GM23338 (cell line): ENCODE results near the gene DNAH17. TPM values are rescaled to one million over a fixed set of nuclear protein-coding genes. Genes with fewer than 3 reads are reported as not detected.

ENCODE experiments used
- ATAC-seq: fragments of 200-7000 bp; cut with Tn5 transposase; 3 replicates; pipeline ENCODE4 v1.9.1; 2020
- DNase-seq: peaks from one replicate; pipeline ENCODE4 v3.0.0-alpha.2; 2015; ENCODE audit warnings: low spot score
- H2AFZ ChIP-seq: fragments of 200-600 bp; sonication (generic); 2 replicates; pipeline ENCODE4 v1.8.0; 2016; ENCODE audit warnings: antibody characterized with exemption, mild to moderate bottlenecking, moderate library complexity
- H3F3A ChIP-seq: fragments of 200-600 bp; sonication (generic); replicated peaks from 2 replicates; pipeline ENCODE4 v1.8.0; 2017; ENCODE audit warnings: antibody characterized with exemption, mixed run types, low read depth
- H3K27ac ChIP-seq: fragments of 200-600 bp; sonication (generic); 2 replicates; pipeline ENCODE4 v1.6.1; 2016; ENCODE audit warnings: low read depth
- H3K27me3 ChIP-seq: fragments of 200-600 bp; sonication (generic); 2 replicates; pipeline ENCODE4 v1.8.0; 2016; ENCODE audit warnings: mild to moderate bottlenecking, mixed run types, moderate library complexity; ENCODE audit not compliant: insufficient read depth
- H3K36me3 ChIP-seq: fragments of 200-600 bp; sonication (generic); 2 replicates; pipeline ENCODE4 v1.8.0; 2016; ENCODE audit warnings: mild to moderate bottlenecking; ENCODE audit not compliant: insufficient read depth
- H3K4me1 ChIP-seq: fragments of 200-600 bp; sonication (generic); 2 replicates; pipeline ENCODE4 v1.8.0; 2016; ENCODE audit warnings: mild to moderate bottlenecking, moderate library complexity; ENCODE audit not compliant: insufficient read depth
- H3K4me2 ChIP-seq: fragments of 200-600 bp; sonication (generic); 2 replicates; pipeline ENCODE4 v1.7.1; 2017; ENCODE audit warnings: mixed run types
- H3K4me3 ChIP-seq: fragments of 200-600 bp; sonication (generic); 2 replicates; pipeline ENCODE4 v1.6.1; 2016; ENCODE audit warnings: mixed run types
- H3K79me2 ChIP-seq: fragments of 200-600 bp; sonication (generic); replicated peaks from 2 replicates; pipeline ENCODE4 v1.8.0; 2017; ENCODE audit warnings: mild to moderate bottlenecking; ENCODE audit not compliant: insufficient read depth
- H3K9me2 ChIP-seq: fragments of 200-600 bp; sonication (generic); 2 replicates; pipeline ENCODE4 v1.8.0; 2017; ENCODE audit not compliant: insufficient read depth
- H4K20me1 ChIP-seq: fragments of 200-600 bp; sonication (generic); replicated peaks from 2 replicates; pipeline ENCODE4 v1.8.0; 2017; ENCODE audit warnings: mild to moderate bottlenecking; ENCODE audit not compliant: insufficient read depth
- H3K27ac Mint-ChIP-seq: 2 replicates; pipeline ENCODE4 v1.8.0; 2020; ENCODE audit warnings: inconsistent platforms, mild to moderate bottlenecking, moderate library complexity, mixed read lengths
- H3K27me3 Mint-ChIP-seq: 3 replicates; pipeline ENCODE4 v1.8.0; 2022; ENCODE audit warnings: low read depth, mild to moderate bottlenecking, moderate library complexity, mixed read lengths, inconsistent platforms; ENCODE audit not compliant: insufficient read depth, poor library complexity
- H3K36me3 Mint-ChIP-seq: 3 replicates; pipeline ENCODE4 v1.8.0; 2021; ENCODE audit warnings: low read depth, mild to moderate bottlenecking, inconsistent platforms, moderate library complexity, mixed read lengths
- H3K4me1 Mint-ChIP-seq: 3 replicates; pipeline ENCODE4 v1.8.0; 2020; ENCODE audit warnings: mild to moderate bottlenecking, inconsistent platforms, mixed read lengths
- H3K4me3 Mint-ChIP-seq: 3 replicates; pipeline ENCODE4 v1.8.0; 2021; ENCODE audit warnings: moderate library complexity, mild to moderate bottlenecking, inconsistent platforms, mixed read lengths
- H3K9me3 Mint-ChIP-seq: 3 replicates; pipeline ENCODE4 v1.8.0; 2020; ENCODE audit warnings: moderate library complexity, mild to moderate bottlenecking, inconsistent platforms, mixed read lengths
- CREB1 ChIP-seq: fragments of 250-450 bp; sonication (Bioruptor Pico); IDR thresholded peaks from 2 replicates; pipeline ENCODE4 v1.5.0; 2020; ENCODE audit warnings: low read depth, mild to moderate bottlenecking, moderate library complexity
- EZH2 ChIP-seq: fragments of 200-600 bp; sonication (generic); IDR thresholded peaks from one replicate; pipeline ENCODE4 v1.8.0; 2017; ENCODE audit warnings: antibody characterized with exemption, mild to moderate bottlenecking, low read depth; ENCODE audit not compliant: unreplicated experiment
- EZH2phosphoT487 ChIP-seq: fragments of 200-600 bp; sonication (generic); IDR thresholded peaks from one replicate; pipeline ENCODE4 v1.8.1; 2018; ENCODE audit warnings: antibody characterized with exemption; ENCODE audit not compliant: unreplicated experiment
- JUNB ChIP-seq: IDR thresholded peaks from one replicate; pipeline ENCODE4 v1.6.1; 2016; ENCODE audit warnings: antibody characterized with exemption; ENCODE audit not compliant: unreplicated experiment
- NANOG ChIP-seq: IDR thresholded peaks from 2 replicates; pipeline ENCODE4 v1.6.1; 2016; ENCODE audit warnings: antibody characterized with exemption, borderline replicate concordance
- POLR2AphosphoS5 ChIP-seq: IDR thresholded peaks from 2 replicates; pipeline ENCODE4 v1.6.1; 2016; ENCODE audit warnings: antibody characterized with exemption, low read depth
- STAT1 ChIP-seq: IDR thresholded peaks from one replicate; pipeline ENCODE4 v1.6.1; 2016; ENCODE audit warnings: antibody characterized with exemption; ENCODE audit not compliant: unreplicated experiment
- ZNF114 ChIP-seq: fragments of 250-450 bp; sonication (Bioruptor Pico); IDR thresholded peaks from 2 replicates; pipeline ENCODE4 v1.5.0; 2020; ENCODE audit warnings: mild to moderate bottlenecking, moderate library complexity
- ZNF331 ChIP-seq: fragments of 250-450 bp; sonication (Bioruptor Pico); IDR thresholded peaks from 2 replicates; pipeline ENCODE4 v1.5.0; 2020; ENCODE audit warnings: low read depth, mild to moderate bottlenecking, moderate library complexity
- polyA plus RNA-seq: library from polyadenylated mRNA; unstranded; fragments of >200 nt; fragmentation: Nextera tagmentation; extraction: Ambion mirVana; gene quantifications from 2 replicates; pipeline ENCODE4 v1.2.1, GENCODE V29; 2016
- total RNA-seq: library from RNA; depleted of rRNA; stranded (reverse); fragments of >200 nt; shearing (Covaris generic); gene quantifications from 2 replicates; pipeline ENCODE4 v1.2.3, GENCODE V29; 2014
- TF ChIP-seq, protein P1 (sequence below): IDR thresholded peaks from 2 replicates; pipeline ENCODE4 v1.6.1; 2016; ENCODE audit warnings: antibody characterized with exemption
- TF ChIP-seq, protein P2 (sequence below): fragments of 250-450 bp; sonication (Bioruptor Pico); IDR thresholded peaks from 2 replicates; pipeline ENCODE4 v1.5.0; 2020; ENCODE audit warnings: mild to moderate bottlenecking, moderate library complexity
- TF ChIP-seq, protein P3 (sequence below), 2 experiments: fragments of 200-600 bp in 1 of 2; sonication (generic) in 1 of 2; conservative IDR thresholded peaks; 2 replicates each; pipeline versions ENCODE4 v1.5.1 to v1.6.1; 2016 to 2017; ENCODE audit warnings: antibody characterized with exemption in 2 of 2, low read depth in 2 of 2, mild to moderate bottlenecking in 2 of 2, moderate library complexity in 1 of 2
- TF ChIP-seq, protein P4 (sequence below): IDR thresholded peaks from one replicate; pipeline ENCODE4 v1.6.1; 2018; ENCODE audit warnings: antibody characterized with exemption; ENCODE audit not compliant: unreplicated experiment

Gene DNAH17
- total and polyA plus RNA-seq, 2 experiments from 2014 or later: 0.59 to 2.0 TPM

DNA sequence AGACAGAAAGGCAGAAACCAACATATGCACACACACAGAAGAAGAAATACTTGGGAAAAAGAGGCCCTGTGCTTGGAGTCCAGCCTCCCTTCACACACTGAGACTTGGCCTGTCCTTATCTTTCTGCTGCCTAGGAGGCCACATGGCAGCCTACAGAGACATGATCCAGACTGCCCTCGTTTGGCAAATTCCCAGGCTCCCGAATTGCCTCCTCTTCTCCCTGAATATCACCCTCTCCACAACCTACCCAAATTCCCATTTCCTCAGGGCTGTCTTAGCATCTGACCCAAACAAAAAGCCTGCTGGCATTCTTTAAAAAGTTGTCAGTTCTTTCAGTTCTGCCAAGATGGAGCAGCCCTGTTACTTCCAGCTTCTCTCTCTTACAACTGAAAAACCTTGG is 59.8 kb downstream of the DNAH17 start:
- no peak overlapping the region for H2AFZ ChIP-seq
- TF ChIP-seq CREB1 (CRISPR knock-in tag): no peak
- no peak for TF ChIP-seq JUNB
- TF ChIP-seq POLR2AphosphoS5: no peak
- TF ChIP-seq, protein P1, sequence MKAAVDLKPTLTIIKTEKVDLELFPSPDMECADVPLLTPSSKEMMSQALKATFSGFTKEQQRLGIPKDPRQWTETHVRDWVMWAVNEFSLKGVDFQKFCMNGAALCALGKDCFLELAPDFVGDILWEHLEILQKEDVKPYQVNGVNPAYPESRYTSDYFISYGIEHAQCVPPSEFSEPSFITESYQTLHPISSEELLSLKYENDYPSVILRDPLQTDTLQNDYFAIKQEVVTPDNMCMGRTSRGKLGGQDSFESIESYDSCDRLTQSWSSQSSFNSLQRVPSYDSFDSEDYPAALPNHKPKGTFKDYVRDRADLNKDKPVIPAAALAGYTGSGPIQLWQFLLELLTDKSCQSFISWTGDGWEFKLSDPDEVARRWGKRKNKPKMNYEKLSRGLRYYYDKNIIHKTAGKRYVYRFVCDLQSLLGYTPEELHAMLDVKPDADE: no peak
- TF ChIP-seq NANOG: no peak
- no peak for TF ChIP-seq ZNF331 (CRISPR knock-in tag)
- TF ChIP-seq, protein P2, sequence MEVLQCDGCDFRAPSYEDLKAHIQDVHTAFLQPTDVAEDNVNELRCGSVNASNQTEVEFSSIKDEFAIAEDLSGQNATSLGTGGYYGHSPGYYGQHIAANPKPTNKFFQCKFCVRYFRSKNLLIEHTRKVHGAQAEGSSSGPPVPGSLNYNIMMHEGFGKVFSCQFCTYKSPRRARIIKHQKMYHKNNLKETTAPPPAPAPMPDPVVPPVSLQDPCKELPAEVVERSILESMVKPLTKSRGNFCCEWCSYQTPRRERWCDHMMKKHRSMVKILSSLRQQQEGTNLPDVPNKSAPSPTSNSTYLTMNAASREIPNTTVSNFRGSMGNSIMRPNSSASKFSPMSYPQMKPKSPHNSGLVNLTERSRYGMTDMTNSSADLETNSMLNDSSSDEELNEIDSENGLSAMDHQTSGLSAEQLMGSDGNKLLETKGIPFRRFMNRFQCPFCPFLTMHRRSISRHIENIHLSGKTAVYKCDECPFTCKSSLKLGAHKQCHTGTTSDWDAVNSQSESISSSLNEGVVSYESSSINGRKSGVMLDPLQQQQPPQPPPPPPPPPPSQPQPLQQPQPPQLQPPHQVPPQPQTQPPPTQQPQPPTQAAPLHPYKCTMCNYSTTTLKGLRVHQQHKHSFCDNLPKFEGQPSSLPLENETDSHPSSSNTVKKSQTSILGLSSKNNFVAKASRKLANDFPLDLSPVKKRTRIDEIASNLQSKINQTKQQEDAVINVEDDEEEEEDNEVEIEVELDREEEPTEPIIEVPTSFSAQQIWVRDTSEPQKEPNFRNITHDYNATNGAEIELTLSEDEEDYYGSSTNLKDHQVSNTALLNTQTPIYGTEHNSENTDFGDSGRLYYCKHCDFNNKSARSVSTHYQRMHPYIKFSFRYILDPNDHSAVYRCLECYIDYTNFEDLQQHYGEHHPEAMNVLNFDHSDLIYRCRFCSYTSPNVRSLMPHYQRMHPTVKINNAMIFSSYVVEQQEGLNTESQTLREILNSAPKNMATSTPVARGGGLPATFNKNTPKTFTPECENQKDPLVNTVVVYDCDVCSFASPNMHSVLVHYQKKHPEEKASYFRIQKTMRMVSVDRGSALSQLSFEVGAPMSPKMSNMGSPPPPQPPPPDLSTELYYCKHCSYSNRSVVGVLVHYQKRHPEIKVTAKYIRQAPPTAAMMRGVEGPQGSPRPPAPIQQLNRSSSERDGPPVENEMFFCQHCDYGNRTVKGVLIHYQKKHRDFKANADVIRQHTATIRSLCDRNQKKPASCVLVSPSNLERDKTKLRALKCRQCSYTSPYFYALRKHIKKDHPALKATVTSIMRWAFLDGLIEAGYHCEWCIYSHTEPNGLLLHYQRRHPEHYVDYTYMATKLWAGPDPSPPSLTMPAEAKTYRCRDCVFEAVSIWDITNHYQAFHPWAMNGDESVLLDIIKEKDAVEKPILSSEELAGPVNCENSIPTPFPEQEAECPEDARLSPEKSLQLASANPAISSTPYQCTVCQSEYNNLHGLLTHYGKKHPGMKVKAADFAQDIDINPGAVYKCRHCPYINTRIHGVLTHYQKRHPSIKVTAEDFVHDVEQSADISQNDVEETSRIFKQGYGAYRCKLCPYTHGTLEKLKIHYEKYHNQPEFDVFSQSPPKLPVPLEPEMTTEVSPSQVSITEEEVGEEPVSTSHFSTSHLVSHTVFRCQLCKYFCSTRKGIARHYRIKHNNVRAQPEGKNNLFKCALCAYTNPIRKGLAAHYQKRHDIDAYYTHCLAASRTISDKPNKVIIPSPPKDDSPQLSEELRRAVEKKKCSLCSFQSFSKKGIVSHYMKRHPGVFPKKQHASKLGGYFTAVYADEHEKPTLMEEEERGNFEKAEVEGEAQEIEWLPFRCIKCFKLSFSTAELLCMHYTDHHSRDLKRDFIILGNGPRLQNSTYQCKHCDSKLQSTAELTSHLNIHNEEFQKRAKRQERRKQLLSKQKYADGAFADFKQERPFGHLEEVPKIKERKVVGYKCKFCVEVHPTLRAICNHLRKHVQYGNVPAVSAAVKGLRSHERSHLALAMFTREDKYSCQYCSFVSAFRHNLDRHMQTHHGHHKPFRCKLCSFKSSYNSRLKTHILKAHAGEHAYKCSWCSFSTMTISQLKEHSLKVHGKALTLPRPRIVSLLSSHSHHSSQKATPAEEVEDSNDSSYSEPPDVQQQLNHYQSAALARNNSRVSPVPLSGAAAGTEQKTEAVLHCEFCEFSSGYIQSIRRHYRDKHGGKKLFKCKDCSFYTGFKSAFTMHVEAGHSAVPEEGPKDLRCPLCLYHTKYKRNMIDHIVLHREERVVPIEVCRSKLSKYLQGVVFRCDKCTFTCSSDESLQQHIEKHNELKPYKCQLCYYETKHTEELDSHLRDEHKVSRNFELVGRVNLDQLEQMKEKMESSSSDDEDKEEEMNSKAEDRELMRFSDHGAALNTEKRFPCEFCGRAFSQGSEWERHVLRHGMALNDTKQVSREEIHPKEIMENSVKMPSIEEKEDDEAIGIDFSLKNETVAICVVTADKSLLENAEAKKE: no peak
- TF ChIP-seq EZH2phosphoT487: no peak
- no peak for TF ChIP-seq ZNF114 (CRISPR knock-in tag)
- TF ChIP-seq, protein P3, sequence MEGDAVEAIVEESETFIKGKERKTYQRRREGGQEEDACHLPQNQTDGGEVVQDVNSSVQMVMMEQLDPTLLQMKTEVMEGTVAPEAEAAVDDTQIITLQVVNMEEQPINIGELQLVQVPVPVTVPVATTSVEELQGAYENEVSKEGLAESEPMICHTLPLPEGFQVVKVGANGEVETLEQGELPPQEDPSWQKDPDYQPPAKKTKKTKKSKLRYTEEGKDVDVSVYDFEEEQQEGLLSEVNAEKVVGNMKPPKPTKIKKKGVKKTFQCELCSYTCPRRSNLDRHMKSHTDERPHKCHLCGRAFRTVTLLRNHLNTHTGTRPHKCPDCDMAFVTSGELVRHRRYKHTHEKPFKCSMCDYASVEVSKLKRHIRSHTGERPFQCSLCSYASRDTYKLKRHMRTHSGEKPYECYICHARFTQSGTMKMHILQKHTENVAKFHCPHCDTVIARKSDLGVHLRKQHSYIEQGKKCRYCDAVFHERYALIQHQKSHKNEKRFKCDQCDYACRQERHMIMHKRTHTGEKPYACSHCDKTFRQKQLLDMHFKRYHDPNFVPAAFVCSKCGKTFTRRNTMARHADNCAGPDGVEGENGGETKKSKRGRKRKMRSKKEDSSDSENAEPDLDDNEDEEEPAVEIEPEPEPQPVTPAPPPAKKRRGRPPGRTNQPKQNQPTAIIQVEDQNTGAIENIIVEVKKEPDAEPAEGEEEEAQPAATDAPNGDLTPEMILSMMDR (conservative IDR thresholded peaks at IDR 0.05; ENCODE audit: low read depth in 2 of 2): no peak
- TF ChIP-seq, protein P4, sequence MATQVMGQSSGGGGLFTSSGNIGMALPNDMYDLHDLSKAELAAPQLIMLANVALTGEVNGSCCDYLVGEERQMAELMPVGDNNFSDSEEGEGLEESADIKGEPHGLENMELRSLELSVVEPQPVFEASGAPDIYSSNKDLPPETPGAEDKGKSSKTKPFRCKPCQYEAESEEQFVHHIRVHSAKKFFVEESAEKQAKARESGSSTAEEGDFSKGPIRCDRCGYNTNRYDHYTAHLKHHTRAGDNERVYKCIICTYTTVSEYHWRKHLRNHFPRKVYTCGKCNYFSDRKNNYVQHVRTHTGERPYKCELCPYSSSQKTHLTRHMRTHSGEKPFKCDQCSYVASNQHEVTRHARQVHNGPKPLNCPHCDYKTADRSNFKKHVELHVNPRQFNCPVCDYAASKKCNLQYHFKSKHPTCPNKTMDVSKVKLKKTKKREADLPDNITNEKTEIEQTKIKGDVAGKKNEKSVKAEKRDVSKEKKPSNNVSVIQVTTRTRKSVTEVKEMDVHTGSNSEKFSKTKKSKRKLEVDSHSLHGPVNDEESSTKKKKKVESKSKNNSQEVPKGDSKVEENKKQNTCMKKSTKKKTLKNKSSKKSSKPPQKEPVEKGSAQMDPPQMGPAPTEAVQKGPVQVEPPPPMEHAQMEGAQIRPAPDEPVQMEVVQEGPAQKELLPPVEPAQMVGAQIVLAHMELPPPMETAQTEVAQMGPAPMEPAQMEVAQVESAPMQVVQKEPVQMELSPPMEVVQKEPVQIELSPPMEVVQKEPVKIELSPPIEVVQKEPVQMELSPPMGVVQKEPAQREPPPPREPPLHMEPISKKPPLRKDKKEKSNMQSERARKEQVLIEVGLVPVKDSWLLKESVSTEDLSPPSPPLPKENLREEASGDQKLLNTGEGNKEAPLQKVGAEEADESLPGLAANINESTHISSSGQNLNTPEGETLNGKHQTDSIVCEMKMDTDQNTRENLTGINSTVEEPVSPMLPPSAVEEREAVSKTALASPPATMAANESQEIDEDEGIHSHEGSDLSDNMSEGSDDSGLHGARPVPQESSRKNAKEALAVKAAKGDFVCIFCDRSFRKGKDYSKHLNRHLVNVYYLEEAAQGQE: no peak
- TF ChIP-seq EZH2: no peak
- no peak for TF ChIP-seq STAT1
- no peak for DNase-seq
- H3K36me3 ChIP-seq: no peaks in the 10 kb centered on the region
- no peak overlapping the region for H3K4me3 Mint-ChIP-seq
- no peaks in the 10 kb centered on the region for H3K79me2 ChIP-seq
- H3K27me3 ChIP-seq: no peaks in the 10 kb centered on the region
- no peak overlapping the region for H3K4me2 ChIP-seq
- H3K9me3 Mint-ChIP-seq: peaks cover under 1% of the 10 kb centered on the region; the same call in 1 of the 3 replicates
- H3K27me3 Mint-ChIP-seq: peaks cover 3% of the 10 kb centered on the region
- ATAC-seq: no peak
- H3K27ac ChIP-seq: no peak overlapping the region
- H3K9me2 ChIP-seq: no peaks in the 10 kb centered on the region
- H3K4me1 ChIP-seq: no peaks in the 10 kb centered on the region
- no peak overlapping the region for H3K4me3 ChIP-seq
- no peaks in the 10 kb centered on the region for H3K36me3 Mint-ChIP-seq
- H3K27ac Mint-ChIP-seq: no peak overlapping the region
- H3K4me1 Mint-ChIP-seq: no peaks in the 10 kb centered on the region
- no peaks in the 10 kb centered on the region for H3F3A ChIP-seq
- H4K20me1 ChIP-seq: no peaks in the 10 kb centered on the region
